ENCODE results near the gene ZHX3.

- TF ChIP-seq CTCF (IDR thresholded peaks at IDR 0.05) (no peak), POLR2A (IDR thresholded peaks at IDR 0.05) (no peak)
These were observed 136.0 kb downstream of the ZHX3 start for GRCh38 chr20:41181567-41181966.

Data from heart left ventricle (tissue), 13 donors.